Inflammatory macrophage treated with lipopolysaccharide for 4 hours (primary cell): ENCODE data around the gene STXBP5.
A peak's percentile ranks its signal among the peaks of the same experiment; 100 is the strongest.
"Not testable (repeated sequence)": the region's sequence is repeated elsewhere in the genome, so short reads cannot be mapped to it uniquely, and the experiment has no call there.

Source experiments
- DNase-seq: peaks from one replicate; pipeline ENCODE4 v3.0.0-alpha.2; 2020

Gene STXBP5

GRCh38 chr6:147304016-147304415 lies 99.8 kb downstream of the STXBP5 start:
- no peak for DNase-seq

GRCh38 chr6:147310521-147310920 lies 106.3 kb downstream of the STXBP5 start:
- peak; percentile 6 for DNase-seq

- no peak for DNase-seq
These were observed 107.0 kb downstream of the STXBP5 start for GRCh38 chr6:147311218-147311617.

GRCh38 chr6:147321260-147321659 lies 117.0 kb downstream of the STXBP5 start:
- no peak for DNase-seq

- peak; percentile 95 for DNase-seq
These were observed 118.3 kb downstream of the STXBP5 start for GRCh38 chr6:147322299-147323162.

- DNase-seq = no peak
These were observed 121.3 kb downstream of the STXBP5 start for GRCh38 chr6:147325557-147325956.

GRCh38 chr6:147331401-147331800 lies 127.2 kb downstream of the STXBP5 start:
- no peak for DNase-seq

GRCh38 chr6:147337921-147338320 lies 133.7 kb downstream of the STXBP5 start:
- DNase-seq = no peak

- DNase-seq = no peak
These were observed 137.3 kb downstream of the STXBP5 start for GRCh38 chr6:147341486-147341885.

- DNase-seq = no peak
These were observed 141.7 kb downstream of the STXBP5 start for GRCh38 chr6:147345902-147346301.

GRCh38 chr6:147347179-147347881 lies 143.1 kb downstream of the STXBP5 start:
- DNase-seq = no peak

GRCh38 chr6:147347882-147348575 lies 143.8 kb downstream of the STXBP5 start:
- DNase-seq = no peak

GRCh38 chr6:147361311-147361981 lies 157.2 kb downstream of the STXBP5 start:
- DNase-seq = no peak

GRCh38 chr6:147366290-147366689 lies 162.1 kb downstream of the STXBP5 start:
- no peak for DNase-seq

GRCh38 chr6:147371325-147371724 lies 167.1 kb downstream of the STXBP5 start:
- DNase-seq = no peak

GRCh38 chr6:147372806-147373205 lies 168.6 kb downstream of the STXBP5 start:
- no peak for DNase-seq

- no peak for DNase-seq
These were observed 174.6 kb downstream of the STXBP5 start for GRCh38 chr6:147378819-147379218.

GRCh38 chr6:147380841-147381240 lies 176.6 kb downstream of the STXBP5 start:
- not testable (repeated sequence) for DNase-seq

GRCh38 chr6:147381712-147382111 lies 177.5 kb downstream of the STXBP5 start:
- DNase-seq = no peak

- DNase-seq = peak; percentile 18
These were observed 178.8 kb downstream of the STXBP5 start for GRCh38 chr6:147382945-147383554.

- peak; percentile 33 for DNase-seq
These were observed 179.8 kb downstream of the STXBP5 start for GRCh38 chr6:147384029-147384428.
